Endodermal cell (in vitro differentiated cells): ENCODE data around the gene GOLGA6L26. TPM values are rescaled to one million over a fixed set of nuclear protein-coding genes. Genes with fewer than 3 reads are reported as not detected.
"Not testable (repeated sequence)": the region's sequence is repeated elsewhere in the genome, so short reads cannot be mapped to it uniquely, and the experiment has no call there.

ENCODE experiments used
- DNase-seq: peaks from one replicate; pipeline ENCODE4 v3.0.0-alpha.2; 2017
- H3K27ac ChIP-seq: 2 replicates; pipeline ENCODE4 v1.5.1; 2013; ENCODE audit warnings: mild to moderate bottlenecking, low read depth, low read length, moderate library complexity
- H3K27me3 ChIP-seq: 2 replicates; pipeline ENCODE4 v1.6.1; 2013; ENCODE audit warnings: mild to moderate bottlenecking, low read length, moderate library complexity; ENCODE audit not compliant: insufficient read depth, control insufficient read depth, poor library complexity, severe bottlenecking
- H3K36me3 ChIP-seq: 2 replicates; pipeline ENCODE4 v1.7.0; 2013; ENCODE audit warnings: mild to moderate bottlenecking, low read length, moderate library complexity; ENCODE audit not compliant: control insufficient read depth, insufficient read depth
- H3K4me1 ChIP-seq: one replicate; pipeline ENCODE4 v1.7.0; 2013; ENCODE audit warnings: low read length; ENCODE audit not compliant: control insufficient read depth, insufficient read depth
- H3K4me3 ChIP-seq: 2 replicates; pipeline ENCODE4 v1.5.1; 2013; ENCODE audit warnings: mild to moderate bottlenecking, low read length, moderate library complexity
- H3K9ac ChIP-seq: 2 replicates; pipeline ENCODE4 v1.6.1; 2013; ENCODE audit warnings: mild to moderate bottlenecking, low read length, moderate library complexity; ENCODE audit not compliant: poor library complexity, severe bottlenecking; ENCODE audit errors: extremely low read depth
- H3K9me3 ChIP-seq: 2 replicates; pipeline ENCODE4 v1.6.1; 2013; ENCODE audit warnings: mild to moderate bottlenecking, low read length, moderate library complexity; ENCODE audit not compliant: control insufficient read depth
- H3K27ac Mint-ChIP-seq: 2 replicates; pipeline ENCODE4 v1.8.0; 2020; ENCODE audit warnings: mixed read lengths
- H3K27me3 Mint-ChIP-seq: 2 replicates; pipeline ENCODE4 v1.8.0; 2021; ENCODE audit warnings: mild to moderate bottlenecking, mixed read lengths; ENCODE audit not compliant: insufficient read depth
- H3K36me3 Mint-ChIP-seq: 2 replicates; pipeline ENCODE4 v1.8.0; 2020; ENCODE audit warnings: low read depth, mixed read lengths
- H3K4me1 Mint-ChIP-seq: 2 replicates; pipeline ENCODE4 v1.8.0; 2020; ENCODE audit warnings: mixed read lengths
- H3K4me3 Mint-ChIP-seq: 2 replicates; pipeline ENCODE4 v1.8.0; 2020; ENCODE audit warnings: mild to moderate bottlenecking, moderate library complexity, mixed read lengths
- H3K9me3 Mint-ChIP-seq: 2 replicates; pipeline ENCODE4 v1.8.0; 2020; ENCODE audit warnings: mild to moderate bottlenecking, mixed read lengths
- WGBS, 2 experiments: methylation state at CpG; one replicate each; pipeline versions ENCODE4 v1.1.5 to v1.1.7; 2013; ENCODE audit warnings: missing lambda C conversion rate in 2 of 2, mixed read lengths in 1 of 2; ENCODE audit not compliant: insufficient coverage in 1 of 2, insufficient read length in 1 of 2; 5-methylcytosine and 5-hydroxymethylcytosine counted together
- long read RNA-seq, 4 experiments: library from polyadenylated mRNA in 2 of 4; library from RNA in 1 of 4; library from capped mRNA in 1 of 4; stranded (forward) in 3 of 4; unstranded in 1 of 4; transcript quantifications; one replicate each; pipeline ENCODE4 v2.0.0, GENCODE V29; 2020 to 2021; ENCODE audit warnings: inconsistent platforms in 1 of 4
- polyA plus RNA-seq, 2 experiments: library from polyadenylated mRNA; stranded (reverse); fragments of 50-300 nt; gene quantifications; one replicate each; pipeline ENCODE4 v1.2.3, GENCODE V29; 2013
- total RNA-seq, 2 donors: library from RNA; stranded (reverse); fragmentation: NEBNext Ultra II Directional in 1 of 2; extraction: Animal tissue kit (Norgen Biotek cat#: 25700) in 1 of 2; gene quantifications; 2 replicates in 1 of 2; 3 replicates in 1 of 2; pipeline ENCODE4 v1.2.1, GENCODE V29; 2021

The GOLGA6L26 gene, protein sequence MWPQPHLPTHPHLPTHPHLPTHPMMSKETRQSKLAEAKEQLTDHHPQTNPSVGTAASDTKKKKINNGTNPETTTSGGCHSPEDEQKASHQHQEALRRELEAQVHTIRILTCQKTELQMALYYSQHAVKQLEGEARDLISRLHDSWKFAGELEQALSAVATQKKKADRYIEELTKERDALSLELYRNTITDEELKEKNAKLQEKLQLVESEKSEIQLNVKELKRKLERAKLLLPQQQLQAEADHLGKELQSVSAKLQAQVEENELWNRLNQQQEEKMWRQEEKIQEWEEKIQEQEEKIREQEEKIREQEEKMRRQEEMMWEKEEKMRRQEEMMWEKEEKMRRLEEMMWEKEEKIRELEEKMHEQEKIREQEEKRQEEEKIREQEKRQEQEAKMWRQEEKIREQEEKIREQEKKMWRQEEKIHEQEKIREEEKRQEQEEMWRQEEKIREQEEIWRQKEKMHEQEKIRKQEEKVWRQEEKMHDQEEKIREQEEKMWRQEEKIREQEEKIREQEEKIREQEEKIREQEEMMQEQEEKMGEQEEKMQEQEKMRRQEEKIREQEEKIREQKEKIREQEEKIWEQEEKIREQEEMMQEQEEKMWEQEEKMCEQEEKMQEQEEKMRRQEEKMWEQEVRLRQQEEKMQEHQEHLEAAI
- not detected for total RNA-seq
- not detected for polyA plus RNA-seq (2013, experiment 1 of 2)
- polyA plus RNA-seq (2013, experiment 2 of 2): not detected
- long read RNA-seq, experiment 1: 0 reads
- long read RNA-seq, experiment 2: 0 reads
- long read RNA-seq, experiment 3: 0 reads
- long read RNA-seq, experiment 4: 0 reads

DNA sequence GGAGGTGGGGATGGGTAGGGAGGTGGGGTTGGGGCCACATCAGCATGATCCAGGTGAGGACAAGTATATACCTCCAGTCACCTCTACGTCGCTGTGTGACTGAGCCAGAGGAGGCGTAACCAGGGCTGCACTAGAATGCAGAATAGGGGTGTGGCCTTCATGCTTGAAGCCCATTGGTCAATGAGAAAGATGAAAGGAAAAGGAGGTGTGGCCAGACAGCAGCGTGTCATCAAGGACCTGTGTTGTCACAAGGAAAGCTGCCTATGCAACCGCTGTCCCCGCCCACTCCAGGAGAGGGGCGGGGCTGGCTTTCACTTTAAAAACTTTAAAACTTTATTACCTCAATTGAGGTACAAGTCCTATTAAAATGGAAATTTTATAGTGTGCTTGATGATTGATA lies at the start of gene GOLGA6L26:
Gene GOLGA6L26 (minus strand): TSS at position 101 of the 400 bp plus-strand sequence. CDS start 61 bp downstream, at position 40.
- not testable (repeated sequence) for H3K4me1 ChIP-seq, H3K36me3 Mint-ChIP-seq, H3K27me3 Mint-ChIP-seq, H3K27ac ChIP-seq, H3K9me3 Mint-ChIP-seq, H3K9me3 ChIP-seq, H3K4me3 Mint-ChIP-seq, H3K9ac ChIP-seq, DNase-seq, H3K27ac Mint-ChIP-seq, H3K4me1 Mint-ChIP-seq, H3K27me3 ChIP-seq, H3K4me3 ChIP-seq, H3K36me3 ChIP-seq
- no CpG with 5 or more reads among the region's 7 CpGs for WGBS, 2 experiments

DNA sequence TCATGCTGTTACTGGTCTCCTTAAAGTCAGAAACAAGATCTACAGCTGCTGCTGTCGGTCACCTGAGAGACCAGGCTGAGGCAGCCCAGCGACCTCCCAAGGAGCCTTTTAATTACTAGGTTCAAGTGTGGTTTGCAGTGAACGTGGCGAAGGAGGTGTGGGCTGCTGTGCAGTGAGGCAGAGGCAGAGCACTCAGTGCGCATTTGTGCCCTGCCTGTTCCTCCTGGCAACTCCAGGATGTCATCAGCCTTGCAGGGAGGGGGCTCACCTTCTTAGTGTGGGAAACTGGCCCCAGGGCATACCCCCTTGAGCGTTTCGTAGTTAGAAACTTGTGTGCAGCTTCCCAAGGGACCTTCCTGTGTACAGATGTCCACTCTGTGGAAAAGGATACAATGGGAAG lies 47.2 kb upstream of the GOLGA6L26 start:
- DNase-seq, H3K36me3 ChIP-seq, H3K4me1 ChIP-seq, H3K9me3 ChIP-seq, H3K27ac Mint-ChIP-seq, H3K27ac ChIP-seq, H3K27me3 ChIP-seq, H3K4me3 ChIP-seq, H3K4me1 Mint-ChIP-seq, H3K27me3 Mint-ChIP-seq, H3K4me3 Mint-ChIP-seq, H3K9ac ChIP-seq, H3K36me3 Mint-ChIP-seq: not testable (repeated sequence)
- peaks cover 59% of the 10 kb centered on the region for H3K9me3 Mint-ChIP-seq
- WGBS, 2 experiments: 68 to 70% methylated on average over 4 to 7 of the region's 7 CpGs

DNA sequence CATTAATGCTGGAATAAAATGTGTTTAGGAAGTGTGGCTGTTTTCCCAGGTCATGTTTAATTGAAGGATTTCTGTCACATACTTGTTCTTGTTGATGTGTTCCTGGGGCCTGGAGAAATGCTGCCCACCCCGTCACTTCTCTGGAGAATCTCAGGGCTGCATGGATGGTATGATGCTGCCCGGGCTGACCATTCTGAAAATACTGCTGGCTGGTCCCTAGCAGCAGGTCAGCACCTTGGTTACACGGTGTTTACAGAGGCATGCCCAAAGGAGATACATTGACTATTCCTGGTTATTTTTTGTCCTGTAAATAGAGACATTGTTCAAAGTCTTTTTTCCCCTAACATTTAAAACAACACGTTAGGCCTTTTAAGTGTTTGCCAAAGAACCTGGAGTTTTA lies 46.7 kb upstream of the GOLGA6L26 start:
- H3K36me3 ChIP-seq, H3K9me3 ChIP-seq, DNase-seq, H3K4me3 Mint-ChIP-seq, H3K9ac ChIP-seq, H3K27me3 Mint-ChIP-seq, H3K4me1 Mint-ChIP-seq, H3K4me1 ChIP-seq, H3K27ac ChIP-seq, H3K4me3 ChIP-seq, H3K27me3 ChIP-seq, H3K36me3 Mint-ChIP-seq, H3K27ac Mint-ChIP-seq: not testable (repeated sequence)
- H3K9me3 Mint-ChIP-seq: peaks cover 55% of the 10 kb centered on the region
- 67 to 73% methylated on average over 4 of the region's 4 CpGs for WGBS, 2 experiments

DNA sequence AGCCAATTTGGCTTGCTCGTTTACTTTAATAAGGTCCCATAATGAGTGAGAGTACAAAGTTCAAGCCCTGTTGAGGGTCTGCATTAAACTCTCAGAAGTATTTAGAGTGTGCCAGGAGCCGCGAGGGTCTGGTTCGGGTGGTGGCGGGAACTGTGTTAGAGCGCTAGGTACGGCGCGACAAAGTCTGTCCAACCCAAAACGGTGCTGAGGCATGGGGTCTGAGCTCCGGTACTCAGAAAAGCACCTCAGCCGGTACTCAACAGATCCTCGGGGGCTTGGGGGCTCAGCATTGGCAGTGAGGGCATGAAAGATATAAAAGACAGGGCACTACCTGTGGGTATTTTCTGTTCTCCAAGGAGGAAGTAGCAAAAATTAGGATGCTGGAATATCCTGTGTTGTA lies 45.0 kb upstream of the GOLGA6L26 start:
- H3K9ac ChIP-seq: not testable (repeated sequence)
- 87 to 89% methylated on average over 3 to 13 of the region's 13 CpGs for WGBS, 2 experiments

DNA sequence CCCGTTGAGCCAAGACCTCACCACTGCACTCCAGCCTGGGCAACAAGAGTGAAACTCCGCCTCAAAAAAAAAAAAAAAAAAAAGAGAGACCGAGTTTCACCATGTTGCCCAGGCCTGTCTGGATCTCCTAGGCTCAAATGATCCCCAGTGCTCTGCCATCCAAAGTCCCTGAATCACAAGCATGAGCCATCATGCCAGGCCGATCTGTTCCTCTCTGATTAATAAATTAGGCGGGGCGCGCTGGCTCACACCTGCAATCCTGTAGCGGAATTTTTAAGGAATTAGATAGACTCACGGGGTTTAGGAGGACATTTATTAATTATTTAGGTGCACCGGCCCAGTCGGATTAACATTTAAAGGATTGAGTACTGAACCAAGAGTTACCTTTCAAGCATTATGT lies 40.2 kb upstream of the GOLGA6L26 start:
- H3K4me1 ChIP-seq, H3K9me3 ChIP-seq, H3K4me1 Mint-ChIP-seq, H3K27ac ChIP-seq, H3K36me3 Mint-ChIP-seq, DNase-seq, H3K27me3 Mint-ChIP-seq, H3K27ac Mint-ChIP-seq, H3K9ac ChIP-seq, H3K4me3 ChIP-seq, H3K27me3 ChIP-seq, H3K4me3 Mint-ChIP-seq, H3K36me3 ChIP-seq: not testable (repeated sequence)
- 89% methylated on average over 11 of the region's 11 CpGs; no CpG with 5 or more reads in 1 of the 2 experiments for WGBS, 2 experiments
- H3K9me3 Mint-ChIP-seq: peaks cover 39% of the 10 kb centered on the region

More for the DNA sequence above, 45.0 kb upstream of the GOLGA6L26 start:
- not testable (repeated sequence) for H3K4me1 Mint-ChIP-seq, H3K27ac ChIP-seq, H3K9me3 ChIP-seq, H3K36me3 ChIP-seq, H3K36me3 Mint-ChIP-seq, H3K4me3 ChIP-seq, H3K4me3 Mint-ChIP-seq, H3K27ac Mint-ChIP-seq, H3K4me1 ChIP-seq, H3K27me3 Mint-ChIP-seq, H3K27me3 ChIP-seq, DNase-seq
- H3K9me3 Mint-ChIP-seq: peaks cover 48% of the 10 kb centered on the region

DNA sequence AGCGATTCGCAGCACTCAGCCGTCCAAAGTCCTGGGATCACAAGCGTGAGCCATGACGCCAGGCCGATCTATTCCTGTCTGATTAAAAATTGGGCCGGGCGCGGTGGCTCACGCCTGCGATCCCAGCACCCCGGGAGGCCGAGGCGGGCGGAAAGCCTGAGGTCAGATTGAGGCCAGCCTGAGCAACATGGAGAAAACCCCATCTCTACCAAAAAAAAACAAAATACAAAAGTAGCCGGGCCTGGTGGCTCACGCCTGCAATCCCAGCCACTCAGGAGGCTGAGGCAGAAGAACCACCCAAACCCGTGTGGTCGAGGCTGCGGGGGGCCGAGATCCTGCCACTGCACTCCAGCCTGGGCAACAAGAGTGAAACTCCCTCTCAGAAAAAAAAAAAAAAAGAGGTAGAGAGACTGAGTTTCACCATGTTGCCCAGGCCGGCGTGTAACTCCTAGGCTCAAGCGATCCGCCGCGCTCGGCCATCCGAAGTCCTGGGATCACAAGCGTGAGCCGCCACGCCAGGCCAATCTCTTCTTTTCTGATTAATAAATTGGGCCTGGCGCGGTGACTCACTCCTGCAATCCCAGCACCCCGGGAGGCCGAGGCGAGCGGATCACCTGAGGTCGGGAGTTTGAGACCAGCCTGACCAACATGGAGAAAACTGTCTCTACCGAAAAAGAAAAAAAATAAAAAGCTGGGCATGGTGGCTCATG lies 39.0 kb upstream of the GOLGA6L26 start:
- H3K9me3 Mint-ChIP-seq: peaks cover 35% of the 10 kb centered on the region
- DNase-seq, H3K27ac Mint-ChIP-seq, H3K9ac ChIP-seq, H3K4me3 Mint-ChIP-seq, H3K4me1 ChIP-seq, H3K4me3 ChIP-seq, H3K27me3 ChIP-seq, H3K27me3 Mint-ChIP-seq, H3K36me3 Mint-ChIP-seq, H3K36me3 ChIP-seq, H3K4me1 Mint-ChIP-seq, H3K27ac ChIP-seq, H3K9me3 ChIP-seq: not testable (repeated sequence)
- WGBS, 2 experiments: 95 to 98% methylated on average over 17 to 40 of the region's 40 CpGs
